NCI-H526 treated with DMSO at 0.1 percent for 48 hours (cell line): ENCODE results near the gene NACC2.

ENCODE experiments used
- DNase-seq: peaks from one replicate; lab custom pipeline; 2025; lab: John Stamatoyannopoulos, UW

NACC2 gene

DNA sequence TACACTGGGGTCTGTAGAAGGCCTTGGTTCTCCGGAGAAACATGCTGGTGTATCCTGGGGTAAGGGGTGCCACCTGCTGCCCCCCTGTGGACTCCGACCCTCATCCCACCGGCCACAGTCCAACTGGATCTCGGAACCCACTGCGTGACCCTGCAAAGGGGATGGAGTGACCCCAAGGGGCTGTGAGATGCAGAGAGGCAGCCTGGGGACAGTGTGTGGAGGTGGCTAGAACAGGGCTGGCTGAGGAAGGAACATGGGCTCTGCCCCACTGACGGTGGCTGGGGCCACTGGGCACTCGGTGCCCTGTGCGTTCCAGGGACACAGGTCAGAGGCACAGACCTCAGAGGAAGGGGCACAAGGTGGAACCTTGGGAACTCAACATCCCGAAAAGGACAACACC is 2.3 kb downstream of the NACC2 start:
- no peak for DNase-seq

DNA sequence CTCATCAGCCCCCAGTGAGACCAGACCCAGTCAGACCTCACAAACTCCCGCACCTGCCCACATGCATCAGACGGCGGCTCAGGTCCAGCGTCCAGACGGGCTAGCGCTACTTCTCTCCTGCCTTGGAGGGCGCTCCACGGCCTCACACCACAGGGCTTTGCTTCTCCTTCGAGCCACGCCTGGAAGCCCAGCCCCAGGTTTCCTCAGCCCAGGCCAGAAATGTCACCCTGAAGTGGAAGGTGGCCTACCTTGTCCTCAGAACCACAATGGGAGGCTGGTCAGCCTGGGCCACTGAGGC is 2.8 kb downstream of the NACC2 start:
- DNase-seq, result no peak

DNA sequence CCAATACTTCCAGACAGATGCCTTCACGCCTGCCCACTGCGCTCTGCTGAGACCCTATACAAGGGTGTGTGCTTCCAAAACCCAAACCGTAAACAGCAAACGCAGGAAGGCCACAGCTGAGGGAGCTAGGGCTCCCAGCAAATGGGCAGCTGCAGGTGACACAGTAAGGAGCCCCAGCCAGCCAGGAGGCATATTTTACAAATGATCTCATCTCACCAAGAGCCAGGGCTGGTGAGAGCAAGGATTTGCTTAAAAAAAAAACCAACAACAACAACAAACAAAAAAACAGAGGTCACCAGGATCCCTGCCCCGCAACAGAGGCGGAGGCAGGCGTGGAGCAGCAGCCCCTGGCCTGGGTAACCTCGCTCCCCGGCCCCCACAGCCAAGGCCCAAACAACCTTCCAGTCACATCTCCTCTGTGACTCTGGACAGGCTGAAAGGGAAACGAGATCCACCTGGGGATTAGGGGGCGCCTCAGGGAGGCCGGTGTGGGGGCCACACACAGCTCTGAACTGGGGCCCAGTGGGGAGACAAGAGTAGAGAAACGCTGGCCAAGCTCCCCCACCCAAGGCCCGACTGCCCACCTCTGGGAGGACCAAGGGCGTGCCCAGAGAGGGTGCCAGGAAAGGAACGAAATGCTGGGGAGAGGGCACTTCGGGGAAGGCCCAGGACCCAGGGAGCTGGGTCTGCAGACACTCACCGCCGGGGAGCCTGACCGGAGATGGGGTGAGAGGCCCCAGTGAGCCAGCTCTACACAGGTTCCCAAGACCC is 3.3 kb downstream of the NACC2 start:
- no peak for DNase-seq

DNA sequence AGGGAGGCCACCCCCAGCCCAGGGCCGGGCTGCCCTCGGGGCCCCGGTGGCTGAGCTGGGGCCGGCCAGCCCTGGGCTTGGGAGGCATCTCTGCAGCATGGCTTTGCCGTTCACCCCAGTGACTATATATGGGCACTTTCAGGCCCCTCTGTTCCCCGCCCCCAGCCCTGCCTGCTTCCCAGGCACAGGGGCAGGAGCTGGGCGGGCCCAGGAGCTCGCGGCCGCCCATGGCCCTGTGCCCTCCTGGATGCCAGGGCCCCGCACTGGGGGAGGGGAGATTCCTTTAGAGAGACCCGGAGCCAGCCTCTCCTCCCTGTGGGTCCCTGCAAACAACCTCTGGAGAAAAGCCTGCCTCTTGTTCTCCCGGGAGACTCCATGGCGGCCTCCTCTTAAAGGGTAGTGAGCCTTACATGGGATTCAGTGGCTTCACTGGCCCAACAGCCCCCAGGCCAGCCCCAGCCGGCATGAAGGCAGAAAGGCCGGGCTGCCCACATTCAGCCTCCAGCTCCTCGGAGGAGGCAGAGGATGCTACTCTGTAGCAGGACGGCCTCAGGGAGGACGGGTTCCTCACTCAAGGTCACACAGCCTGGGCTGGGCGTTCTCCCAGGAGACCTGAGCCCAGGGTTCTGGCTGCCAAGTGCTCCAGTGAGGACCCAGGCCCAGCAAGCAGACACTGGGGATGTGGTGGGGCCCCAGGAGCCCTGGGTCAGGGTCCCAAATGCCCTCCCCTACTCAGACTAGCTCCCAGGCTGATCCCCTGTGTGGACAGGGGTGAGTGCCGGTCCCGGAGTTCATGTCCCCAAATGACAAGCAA is 4.1 kb downstream of the NACC2 start:
- DNase-seq, result no peak

DNA sequence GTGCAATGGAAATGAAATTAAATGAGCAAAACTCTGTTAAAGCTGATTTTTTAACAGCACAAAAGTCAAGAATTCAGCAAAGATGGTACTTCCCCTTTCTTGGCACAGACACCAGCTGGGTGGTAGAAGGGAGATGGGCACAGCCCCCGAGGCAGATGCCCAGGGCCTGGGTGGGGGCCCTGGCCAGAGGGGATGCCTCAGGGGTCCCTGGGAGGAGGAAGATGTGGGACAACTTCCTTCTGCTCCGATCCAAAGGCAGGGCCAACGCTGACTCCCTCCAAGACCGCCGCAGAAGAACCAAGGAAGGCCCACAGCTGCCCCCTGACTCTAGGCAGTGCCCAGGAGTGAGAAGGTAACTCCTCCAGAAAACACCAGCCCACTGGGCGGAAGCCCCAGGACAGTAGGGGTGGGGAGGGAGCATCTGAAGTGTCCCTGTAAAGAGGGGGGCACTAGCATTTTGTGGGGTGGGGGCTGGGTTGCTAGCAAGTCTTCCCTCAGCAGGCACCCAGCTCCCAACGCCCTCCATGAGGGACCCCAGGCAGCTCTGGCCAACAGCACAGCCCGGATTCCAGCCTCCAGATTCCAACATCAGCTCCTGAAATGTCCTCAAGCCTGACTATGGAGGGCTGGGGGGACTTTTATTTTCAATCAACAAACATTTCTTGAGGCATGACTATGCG is 4.9 kb downstream of the NACC2 start:
- DNase-seq, result no peak

DNA sequence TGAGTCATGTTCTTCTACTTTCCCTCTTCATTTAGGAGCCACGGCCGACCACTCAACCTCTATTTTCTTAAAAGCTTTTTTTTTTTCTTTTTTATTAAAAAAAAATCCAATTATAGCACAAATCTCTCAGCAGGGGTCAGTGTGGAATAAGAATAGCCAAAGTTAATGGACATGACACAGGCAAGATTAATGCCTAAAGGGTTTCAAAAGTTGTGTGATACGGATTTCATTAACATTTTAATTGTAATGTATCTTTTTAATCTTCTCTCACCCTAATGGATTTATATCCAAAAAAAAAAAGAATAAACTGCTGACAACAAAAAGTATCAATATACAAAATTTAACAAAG is 5.4 kb downstream of the NACC2 start:
- no peak for DNase-seq

DNA sequence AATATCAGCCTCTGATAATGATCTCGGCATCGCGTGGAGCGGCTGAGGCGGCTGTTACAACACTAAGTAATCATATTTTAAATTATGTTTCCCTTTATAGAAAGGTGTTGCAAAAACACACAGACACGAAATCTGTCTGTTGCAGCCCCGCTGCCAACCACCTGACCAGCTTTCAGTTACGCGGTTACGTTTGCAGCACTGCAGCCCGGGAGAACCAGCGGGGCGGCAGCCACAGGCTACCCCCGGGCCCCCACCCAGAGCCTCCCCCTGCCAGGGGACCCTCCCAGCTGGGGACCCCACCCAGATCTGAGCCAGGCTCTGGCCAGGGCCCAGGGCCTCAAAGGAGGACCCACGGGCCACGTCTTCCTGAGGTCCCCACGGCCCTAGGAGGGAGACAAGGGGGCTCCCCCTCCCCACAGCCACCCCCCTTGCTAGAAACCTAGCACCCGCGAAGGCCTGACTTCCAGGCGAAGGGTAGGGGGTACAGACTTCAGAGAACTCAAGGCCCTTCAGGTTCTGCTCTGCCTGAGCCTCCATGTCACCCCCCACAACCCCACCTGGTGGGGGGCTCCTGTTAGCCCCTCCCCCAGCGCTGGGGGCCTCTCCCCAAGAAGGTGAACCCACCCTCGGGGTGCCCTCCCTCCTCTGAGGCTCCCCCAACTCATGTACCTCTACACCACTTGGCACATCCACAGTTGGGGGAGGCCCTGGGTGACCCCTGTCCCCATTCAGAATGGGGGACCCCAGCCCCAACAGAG is 6.0 kb downstream of the NACC2 start:
- peak; percentile 61 for DNase-seq

DNA sequence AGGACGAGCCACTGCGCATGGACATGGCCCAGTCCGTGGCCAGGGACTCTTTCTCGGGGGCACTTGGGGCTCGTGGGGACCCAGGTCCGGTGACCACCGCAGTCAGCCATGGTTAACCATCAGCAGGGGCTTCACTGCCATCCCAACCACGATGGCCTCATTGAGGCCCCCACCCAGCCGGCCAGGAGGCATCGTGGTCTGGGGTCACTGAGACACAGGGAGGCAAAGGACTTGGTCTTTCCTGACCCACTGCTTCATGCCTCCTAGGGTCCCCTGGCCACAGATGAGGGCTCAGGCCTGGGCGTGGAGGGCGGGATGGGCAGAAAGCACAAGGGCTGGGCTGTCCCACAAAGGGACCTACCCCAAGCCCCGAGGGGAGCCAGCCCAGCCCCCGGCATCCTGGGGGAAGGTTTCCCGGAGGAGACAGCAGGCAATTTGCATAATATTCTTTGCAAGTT is 6.6 kb downstream of the NACC2 start:
- no peak for DNase-seq

DNA sequence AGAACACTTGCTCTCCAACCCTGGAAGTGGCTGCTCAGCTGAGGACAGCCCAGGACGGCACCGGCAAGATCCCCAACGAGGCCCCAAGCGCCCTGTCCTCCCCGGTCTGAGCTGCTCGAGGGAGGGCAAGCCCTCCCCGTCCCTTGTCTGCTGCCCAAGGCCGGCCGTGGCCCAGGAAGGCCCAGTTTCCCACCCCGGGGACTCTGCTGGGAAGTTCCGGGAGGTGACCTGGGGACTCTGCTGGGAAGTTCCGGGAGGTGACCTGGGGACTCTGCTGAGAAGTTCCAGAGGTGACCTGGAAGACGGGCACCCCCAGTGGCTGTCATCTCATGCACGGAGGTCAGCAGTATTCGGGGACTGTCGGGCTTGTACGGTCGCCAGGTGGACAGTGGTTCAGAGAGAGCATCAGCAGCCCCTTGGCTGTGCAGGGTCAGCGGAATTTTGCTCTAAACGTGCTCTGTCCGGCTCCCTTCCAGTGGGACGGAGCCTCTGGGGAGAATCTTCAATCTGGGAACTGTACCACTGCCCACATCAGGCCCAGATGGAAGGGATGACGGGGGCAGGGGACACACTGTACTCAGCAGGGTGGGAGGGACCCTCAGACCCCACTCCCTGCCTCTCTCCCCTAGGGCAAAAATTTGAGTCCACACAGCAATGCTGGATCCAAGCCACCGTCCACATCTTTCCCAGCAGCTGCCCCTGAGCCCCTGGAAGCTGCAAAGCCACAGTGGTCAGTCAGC is 7.2 kb downstream of the NACC2 start:
- DNase-seq, result no peak

DNA sequence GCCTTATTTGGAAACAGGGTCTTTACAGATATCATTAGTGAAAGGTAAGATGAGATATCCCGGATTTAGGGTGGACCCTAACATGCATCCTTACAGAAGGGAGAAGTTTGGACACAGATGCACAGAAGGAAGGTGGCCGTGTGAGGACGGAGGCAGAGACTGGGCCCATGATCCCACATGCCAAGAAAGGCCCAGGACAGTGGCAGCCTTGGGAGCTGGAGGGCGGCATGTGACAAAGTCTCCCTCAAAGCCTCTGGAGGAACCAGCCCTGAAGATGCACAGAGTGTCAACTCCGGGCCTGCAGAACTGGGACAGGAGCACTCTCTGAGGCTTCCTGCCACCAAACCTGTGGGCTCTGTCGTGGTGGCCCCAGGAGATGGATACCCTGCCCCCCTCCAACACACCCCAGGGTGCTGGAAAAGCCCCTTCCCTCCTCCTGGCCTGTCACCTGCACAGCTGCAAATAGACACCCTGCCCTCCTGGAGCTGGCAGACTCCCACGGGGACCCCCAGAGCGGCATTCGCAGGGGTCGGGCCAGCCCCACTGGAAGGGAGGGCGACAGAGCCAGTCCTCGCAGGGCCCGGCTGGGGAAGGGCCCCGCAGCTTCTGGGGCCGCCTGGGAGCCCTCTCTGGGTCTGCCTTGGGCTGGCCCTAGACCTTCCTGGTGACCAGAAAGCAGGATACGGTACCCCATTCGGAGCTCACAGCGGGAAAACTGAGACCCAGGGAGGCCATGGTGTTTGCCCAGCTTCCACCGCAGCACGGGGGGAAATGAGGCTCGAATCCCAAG is 7.9 kb downstream of the NACC2 start:
- DNase-seq, result no peak

DNA sequence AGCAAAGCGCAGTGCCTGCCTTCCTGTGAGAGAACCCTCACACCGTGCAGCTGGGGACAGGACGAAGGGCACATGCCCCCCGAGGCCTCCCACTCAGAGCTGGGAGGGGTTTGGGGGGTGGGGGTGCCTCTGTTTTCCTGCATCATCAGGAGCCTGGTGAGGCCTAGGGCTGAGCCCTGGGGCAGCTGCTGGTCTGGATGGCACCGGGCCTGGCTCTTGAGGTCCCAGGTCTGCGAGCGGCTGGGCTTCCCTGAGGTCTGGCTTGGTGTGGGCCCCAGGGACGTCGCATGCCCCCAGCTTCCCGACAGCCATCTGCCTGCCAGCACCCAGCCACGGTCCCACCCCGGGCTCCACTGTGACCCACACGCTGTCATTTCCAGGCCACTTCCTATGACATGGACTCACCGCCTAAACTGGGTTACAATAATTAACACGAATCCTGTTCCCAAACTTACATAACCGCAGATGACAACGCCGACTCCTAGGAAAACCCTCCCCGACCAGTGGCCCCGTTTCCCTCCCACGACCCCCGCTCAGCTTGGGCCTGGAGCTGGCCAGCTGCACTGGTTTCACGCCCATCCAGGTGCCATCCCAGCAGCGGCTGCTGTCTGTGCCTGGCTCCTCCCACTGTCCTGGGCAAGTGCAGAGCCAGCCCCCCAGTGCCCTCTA is 8.7 kb downstream of the NACC2 start:
- no peak for DNase-seq

DNA sequence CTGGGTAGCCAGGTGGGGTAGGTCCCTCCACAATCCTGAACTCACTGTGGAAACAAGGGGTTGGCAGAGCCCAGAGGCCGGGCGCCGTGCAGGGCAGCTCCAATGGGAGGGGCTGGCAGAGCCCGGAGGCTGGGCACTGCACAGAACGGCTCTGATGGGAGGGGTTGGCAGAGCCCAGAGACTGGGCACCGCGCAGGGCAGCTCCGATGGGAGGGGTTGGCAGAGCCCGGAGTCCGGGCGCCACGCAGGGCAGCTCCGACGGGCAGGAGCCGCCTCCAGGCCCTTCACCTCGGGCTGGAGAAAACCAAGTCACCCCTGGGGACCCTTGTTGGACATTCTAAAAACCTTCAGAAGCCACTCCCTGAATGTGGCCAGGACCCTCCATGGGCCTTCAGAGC is 9.3 kb downstream of the NACC2 start:
- DNase-seq, result no peak

DNA sequence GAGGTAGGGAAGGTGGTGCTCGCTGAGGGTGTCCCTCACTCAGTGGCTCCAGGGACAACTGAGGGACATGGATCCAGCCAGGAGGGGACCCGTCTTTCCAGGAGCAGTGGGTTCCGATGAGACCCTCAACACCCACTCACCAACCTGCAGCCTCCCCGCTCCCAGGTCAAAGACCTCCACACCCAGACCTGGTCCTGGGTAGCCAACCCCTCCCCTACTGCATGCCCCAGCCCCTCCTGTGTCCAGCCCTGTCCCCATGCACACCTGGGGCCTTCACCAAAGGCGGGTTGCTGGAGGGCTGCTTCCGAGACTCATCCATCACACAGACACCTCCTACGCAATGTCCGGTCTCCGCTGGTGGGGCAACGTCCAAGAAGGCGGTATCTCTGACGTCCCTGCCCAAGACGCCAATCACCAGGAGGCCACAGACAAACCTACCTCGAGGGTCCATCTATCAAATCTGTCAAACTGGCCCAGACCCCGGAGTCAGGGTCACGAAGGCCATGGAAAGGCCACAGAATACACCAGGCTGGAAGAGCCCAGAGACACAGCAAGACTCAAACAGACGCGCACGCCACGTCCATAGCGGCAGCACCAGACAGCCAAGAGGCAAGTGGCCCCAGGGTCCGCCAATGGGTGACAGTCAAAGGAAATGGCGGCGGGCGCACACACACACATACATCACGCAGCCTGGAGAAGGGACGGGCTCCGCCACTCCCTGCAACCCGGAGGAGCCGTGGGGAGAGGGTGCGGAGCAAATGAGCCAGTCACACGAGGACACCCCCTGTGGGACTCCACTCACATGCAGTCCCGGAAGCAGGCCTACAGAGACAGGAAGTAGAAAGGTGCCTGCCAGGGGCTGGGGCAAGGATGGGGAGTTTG is 10.8 kb downstream of the NACC2 start:
- DNase-seq, result no peak

DNA sequence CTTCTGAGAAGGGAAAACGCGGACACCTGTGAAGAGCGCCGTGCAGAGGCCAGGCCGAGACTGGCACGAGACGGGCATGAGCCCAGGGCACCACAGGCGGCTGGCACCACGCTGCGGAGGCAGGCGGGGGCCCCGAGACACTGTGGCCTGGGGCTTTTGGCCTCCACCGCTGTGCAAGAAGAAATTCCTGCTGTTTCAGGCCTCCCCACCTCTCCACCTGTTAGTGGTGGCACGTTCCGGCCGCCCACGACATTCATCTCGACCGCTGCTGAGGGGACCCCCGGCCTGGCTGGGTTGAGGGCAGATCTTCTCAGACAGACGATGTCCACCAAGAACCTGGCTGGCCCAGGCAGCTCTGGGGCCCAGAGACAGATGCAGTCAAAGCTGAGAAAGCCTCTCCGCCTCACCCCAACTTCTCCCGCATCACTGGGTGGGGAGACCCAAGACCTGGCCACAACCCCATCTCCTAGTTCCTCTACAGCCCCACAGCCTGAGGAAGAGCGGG is 11.5 kb downstream of the NACC2 start:
- DNase-seq, result no peak

DNA sequence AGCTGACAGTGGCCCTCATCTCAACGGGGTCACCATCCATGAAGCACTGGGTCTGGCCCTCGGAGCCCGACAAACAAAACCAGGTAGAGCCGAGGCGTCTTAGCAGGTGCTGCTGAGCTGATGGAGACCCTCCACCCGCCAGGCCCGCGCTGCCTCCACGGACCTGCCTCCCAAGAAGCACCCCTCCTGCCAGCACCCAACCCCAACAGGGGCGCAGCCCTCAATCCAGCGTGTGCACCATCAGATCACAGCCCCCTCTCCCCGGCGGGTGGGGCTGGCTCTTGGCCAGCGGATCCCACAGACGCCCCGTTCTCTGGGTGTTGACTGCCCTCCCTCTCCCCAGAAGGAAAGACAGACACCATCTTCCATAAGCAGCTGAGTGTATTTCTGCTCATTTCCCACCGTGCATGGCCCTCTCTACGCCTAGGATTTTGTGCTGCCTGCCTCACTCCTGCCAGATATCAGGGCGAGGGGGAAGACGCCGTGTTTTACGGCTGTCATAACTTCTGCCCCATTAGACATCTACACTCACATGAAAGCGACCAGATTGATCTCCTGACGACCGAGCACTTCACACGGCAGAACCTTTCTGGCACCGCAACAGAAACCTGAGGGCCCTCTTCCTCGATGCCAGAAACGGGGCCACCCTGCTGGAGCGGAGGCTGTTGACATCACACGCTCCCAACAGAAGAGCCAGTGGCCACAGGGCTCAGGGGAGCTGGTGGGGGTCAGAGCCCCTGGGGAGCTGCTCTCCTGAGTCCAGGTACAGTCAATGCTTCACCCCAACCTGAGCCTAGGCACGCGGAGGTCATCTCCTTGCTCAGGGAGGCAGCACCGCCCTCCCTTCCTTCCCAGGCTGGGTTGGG is 12.4 kb downstream of the NACC2 start:
- no peak for DNase-seq

DNA sequence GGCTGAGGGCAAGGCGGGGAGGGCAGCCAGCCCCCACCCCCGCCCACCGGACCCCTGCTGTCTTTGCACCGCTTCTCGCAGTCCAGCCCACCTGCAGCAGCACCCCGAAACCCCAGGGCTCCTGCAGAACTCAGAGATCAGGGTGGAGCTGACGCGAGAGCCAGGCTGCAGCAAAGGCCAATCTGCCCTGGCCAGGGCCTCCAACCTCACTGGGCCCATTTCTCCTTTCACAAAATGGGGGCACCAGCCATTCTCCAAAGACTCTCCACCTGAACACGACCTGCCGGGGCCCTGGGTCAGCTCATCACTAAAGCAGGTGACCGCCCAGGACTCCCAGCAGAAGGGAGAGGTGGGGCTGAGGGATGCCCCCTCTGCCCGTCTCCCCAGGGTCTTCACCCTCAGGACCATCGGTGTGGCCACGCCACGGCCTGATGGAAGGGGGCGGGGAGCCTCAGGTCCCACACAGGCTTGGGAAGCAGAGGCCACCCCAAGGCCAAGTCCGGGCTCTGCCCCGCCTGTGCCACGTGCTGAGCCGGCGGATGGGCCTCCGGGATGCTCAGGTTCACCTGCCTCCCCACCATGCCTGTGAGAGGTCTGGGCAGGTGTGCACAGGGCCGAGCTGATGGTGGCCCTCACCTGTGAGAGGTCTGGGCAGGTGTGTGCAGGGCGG is 13.1 kb downstream of the NACC2 start:
- no peak for DNase-seq

DNA sequence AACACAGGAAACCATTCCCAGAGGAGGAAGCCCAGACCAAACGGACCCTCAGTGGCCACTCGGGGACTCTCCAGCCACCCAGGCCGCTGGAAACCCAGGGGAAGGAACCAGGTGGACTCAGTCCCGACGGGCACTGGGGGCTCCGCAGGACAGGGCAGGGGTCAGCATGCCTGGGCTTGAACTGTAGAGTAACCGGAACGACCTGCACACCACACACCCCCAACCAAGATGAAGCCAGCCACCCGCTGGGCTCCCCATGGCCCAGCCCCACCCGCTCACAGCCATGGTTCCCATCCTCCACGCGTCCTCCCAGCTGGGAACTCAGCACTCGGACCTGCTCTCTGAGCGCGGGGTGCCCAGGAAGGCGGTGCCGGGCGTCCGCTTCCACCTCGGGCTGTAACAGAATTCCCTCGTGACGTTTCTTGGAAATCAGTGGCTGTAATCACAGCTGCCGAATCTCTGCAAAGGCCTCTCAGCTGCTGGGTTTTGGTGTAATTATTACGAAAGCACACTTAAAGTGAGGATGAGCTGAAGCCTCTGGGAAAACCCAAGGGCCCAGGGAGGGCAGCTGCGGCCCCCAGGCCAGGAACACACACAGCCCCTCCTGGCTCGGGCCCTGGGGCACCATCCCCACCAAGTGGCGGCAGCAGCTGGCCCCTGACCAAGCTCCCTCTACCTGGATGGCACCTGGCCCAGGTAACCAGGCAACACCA is 13.8 kb downstream of the NACC2 start:
- DNase-seq, result no peak
